ENCODE results near the gene SYNE1. TPM values are rescaled to one million over a fixed set of nuclear protein-coding genes. Genes with fewer than 3 reads are reported as not detected.

The SYNE1 gene
- total RNA-seq, 1 experiment from 2014 or later = 23.0 TPM

DNA sequence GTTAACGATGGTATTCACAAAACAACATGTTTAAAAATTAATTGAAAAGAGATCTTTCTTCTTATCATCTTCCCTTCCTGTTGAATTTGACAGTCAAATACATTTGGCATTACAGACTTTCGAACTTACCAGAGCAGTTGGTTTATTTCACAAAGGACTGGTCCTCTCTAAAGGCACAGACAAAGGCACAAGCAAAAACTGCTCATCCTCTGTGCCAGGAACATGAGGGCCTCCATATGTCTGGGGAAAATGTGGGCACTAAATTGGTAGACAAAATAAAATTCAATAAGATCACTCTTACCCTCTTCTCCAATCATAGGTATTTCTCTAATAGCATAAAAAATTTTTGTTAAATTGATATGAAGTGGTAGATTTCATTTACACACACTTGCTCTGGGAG lies 40.4 kb downstream of the SYNE1 start:
- no peak for TF ChIP-seq CTCF (IDR thresholded peaks at IDR 0.05; ENCODE audit: insufficient read depth in 1 of 2, low read depth in 1 of 2, low read length in 1 of 2, severe bottlenecking in 1 of 2, unreplicated experiment in 1 of 2)
- intact Hi-C loops (cut with micrococcal nuclease; ENCODE audit: unreplicated experiment) = no loop called here
- Histone ChIP-seq H3K4me3 (ENCODE audit: low read depth, low read length) (no peak overlapping the region), H3K36me3 (ENCODE audit: control insufficient read depth, insufficient read depth, low read length) (no peaks in the 10 kb centered on the region), H3K9me3 (0 out of 2 replicates have a peak, but pooled peaks cover 3% of the 10 kb centered on the region), H3K27me3 (replicated peaks; ENCODE audit: control insufficient read depth, insufficient read depth, low read length) (no peaks in the 10 kb centered on the region), H3K4me1 (peaks cover 46% of the 10 kb centered on the region)
- H3K27ac Mint-ChIP-seq (ENCODE audit: unreplicated experiment) = no peak overlapping the region
- no peaks in the 10 kb centered on the region for H3K27me3 Mint-ChIP-seq (ENCODE audit: insufficient read depth, unreplicated experiment)
- ChIA-PET CTCF (no interaction called here), POLR2A (no interaction called here)
- H3K4me1 Mint-ChIP-seq (ENCODE audit: low read depth, unreplicated experiment) = peaks cover 31% of the 10 kb centered on the region
- no peak for DNase-seq
- H3K9me3 Mint-ChIP-seq (ENCODE audit: unreplicated experiment) = peaks cover 21% of the 10 kb centered on the region
- no peak overlapping the region for H3K4me3 Mint-ChIP-seq (ENCODE audit: unreplicated experiment)
- H3K36me3 Mint-ChIP-seq (ENCODE audit: insufficient read depth, unreplicated experiment) = no peaks in the 10 kb centered on the region
- BruUV-seq (replicated peaks) = no TSS peak

GRCh38 chr6:152595499-152595898 lies 41.7 kb downstream of the SYNE1 start:
- no peaks in the 10 kb centered on the region for H3K36me3 Mint-ChIP-seq (ENCODE audit: insufficient read depth, unreplicated experiment)
- H3K9me3 Mint-ChIP-seq (ENCODE audit: unreplicated experiment) = peaks cover 21% of the 10 kb centered on the region
- Histone ChIP-seq H3K4me3 (ENCODE audit: low read depth, low read length) (no peak overlapping the region), H3K27me3 (replicated peaks; ENCODE audit: control insufficient read depth, insufficient read depth, low read length) (no peaks in the 10 kb centered on the region), H3K4me1 (peaks cover 46% of the 10 kb centered on the region), H3K36me3 (ENCODE audit: control insufficient read depth, insufficient read depth, low read length) (no peaks in the 10 kb centered on the region), H3K9me3 (0 out of 2 replicates have a peak, but pooled peaks cover 3% of the 10 kb centered on the region)
- BruUV-seq (replicated peaks) = no TSS peak
- CTCF ChIA-PET = interaction anchor here (1.3 kb wide), 2 partner anchors 20 to 23 kb away, joined by 3 to 5 read pairs; no protein-coding TSS in a partner anchor
- peak in 1 of 2 experiments; percentile 25 for DNase-seq
- no peaks in the 10 kb centered on the region for H3K27me3 Mint-ChIP-seq (ENCODE audit: insufficient read depth, unreplicated experiment)
- peak overlapping the region; percentile 97 for H3K27ac Mint-ChIP-seq (ENCODE audit: unreplicated experiment)
- H3K4me3 Mint-ChIP-seq (ENCODE audit: unreplicated experiment) = peak overlapping the region; percentile 61
- TF ChIP-seq CTCF (IDR thresholded peaks at IDR 0.05; ENCODE audit: insufficient read depth in 1 of 2, low read depth in 1 of 2, low read length in 1 of 2, severe bottlenecking in 1 of 2, unreplicated experiment in 1 of 2) = peak; percentile 43 to 45
- intact Hi-C loops (cut with micrococcal nuclease; ENCODE audit: unreplicated experiment) = loop anchor here (1.0 kb wide), 2 partner anchors 40 to 43 kb away; no protein-coding TSS in a partner anchor
- peaks cover 31% of the 10 kb centered on the region for H3K4me1 Mint-ChIP-seq (ENCODE audit: low read depth, unreplicated experiment)
- POLR2A ChIA-PET = no interaction called here

DNA sequence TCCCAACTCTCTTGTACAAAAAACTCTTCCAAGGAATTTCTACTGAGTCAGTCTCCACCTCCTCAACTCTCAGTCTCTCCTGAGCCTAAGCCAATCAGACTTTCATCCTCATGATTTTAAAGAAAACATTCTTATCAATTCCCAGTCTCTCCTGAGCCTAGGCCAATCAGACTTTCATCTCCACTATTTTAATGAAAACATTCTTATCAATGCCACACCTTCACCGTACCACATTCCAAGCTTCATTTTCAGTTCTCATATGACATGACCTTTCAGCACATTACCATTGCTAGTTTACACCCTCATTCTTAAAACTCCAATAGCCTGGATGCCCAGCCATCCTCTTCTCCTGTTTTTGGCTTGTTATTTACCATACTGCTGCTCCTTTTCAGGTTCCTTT lies 42.5 kb downstream of the SYNE1 start:
- Mint-ChIP-seq H3K4me3 (ENCODE audit: unreplicated experiment) (peak overlapping the region; percentile 61), H3K4me1 (ENCODE audit: low read depth, unreplicated experiment) (peaks cover 27% of the 10 kb centered on the region), H3K27me3 (ENCODE audit: insufficient read depth, unreplicated experiment) (no peaks in the 10 kb centered on the region), H3K9me3 (ENCODE audit: unreplicated experiment) (peaks cover 13% of the 10 kb centered on the region), H3K27ac (ENCODE audit: unreplicated experiment) (peak overlapping the region; percentile 97), H3K36me3 (ENCODE audit: insufficient read depth, unreplicated experiment) (no peaks in the 10 kb centered on the region)
- CTCF ChIA-PET = no interaction called here
- Histone ChIP-seq H3K27me3 (replicated peaks; ENCODE audit: control insufficient read depth, insufficient read depth, low read length) (no peaks in the 10 kb centered on the region), H3K4me1 (peaks cover 44% of the 10 kb centered on the region), H3K4me3 (ENCODE audit: low read depth, low read length) (no peak overlapping the region), H3K36me3 (ENCODE audit: control insufficient read depth, insufficient read depth, low read length) (no peaks in the 10 kb centered on the region), H3K9me3 (0 out of 2 replicates have a peak, but pooled peaks cover 3% of the 10 kb centered on the region)
- BruUV-seq (replicated peaks) = no TSS peak
- intact Hi-C loops (cut with micrococcal nuclease; ENCODE audit: unreplicated experiment) = loop anchor here (1.0 kb wide), 3 partner anchors 41 to 49 kb away; no protein-coding TSS in a partner anchor
- POLR2A ChIA-PET = no interaction called here
- peak; percentile 40 to 42 for DNase-seq
- TF ChIP-seq CTCF (IDR thresholded peaks at IDR 0.05; ENCODE audit: insufficient read depth in 1 of 2, low read depth in 1 of 2, low read length in 1 of 2, severe bottlenecking in 1 of 2, unreplicated experiment in 1 of 2) = no peak

Data from Caco-2 (cell line).